Activated CD4-positive, alpha-beta memory T cell treated with anti-CD3 and anti-CD28 coated beads, Interleukin-2, amount 10 ng/mL, durations not matched to agents 7 days and 5 days (primary cell): ENCODE measurements around the gene LPCAT3. TPM values are rescaled to one million over a fixed set of nuclear protein-coding genes. Genes with fewer than 3 reads are reported as not detected.
"Not testable (repeated sequence)": the region's sequence is repeated elsewhere in the genome, so short reads cannot be mapped to it uniquely, and the experiment has no call there.

ENCODE experiments used
- CTCF ChIA-PET: fragments of 350-600 bp; sonication (Branson Sonifier 250); formaldehyde crosslinking; loops from one replicate; lab custom pipeline; 2021; ENCODE audit warnings: antibody characterized with exemption, inconsistent platforms; lab: Charles Lee
- POLR2A ChIA-PET: fragments of 350-600 bp; sonication (Branson Sonifier 250); formaldehyde crosslinking; loops from one replicate; lab custom pipeline; 2021; ENCODE audit warnings: antibody characterized with exemption; lab: Charles Lee
- DNase-seq: peaks from one replicate; pipeline ENCODE4 v3.0.0-alpha.2; 2020
- H3K27ac Mint-ChIP-seq: one replicate; pipeline ENCODE4 v1.8.0; 2021; ENCODE audit warnings: mild to moderate bottlenecking, mixed read lengths
- H3K27me3 Mint-ChIP-seq: one replicate; pipeline ENCODE4 v1.8.0; 2021; ENCODE audit warnings: mixed read lengths
- H3K36me3 Mint-ChIP-seq: one replicate; pipeline ENCODE4 v1.8.0; 2021; ENCODE audit warnings: low read depth, mixed read lengths
- H3K4me1 Mint-ChIP-seq: one replicate; pipeline ENCODE4 v1.8.0; 2021; ENCODE audit warnings: mixed read lengths
- H3K4me3 Mint-ChIP-seq: one replicate; pipeline ENCODE4 v1.8.0; 2021; ENCODE audit warnings: mild to moderate bottlenecking, mixed read lengths
- H3K9me3 Mint-ChIP-seq: one replicate; pipeline ENCODE4 v1.8.0; 2021; ENCODE audit warnings: mixed read lengths
- total RNA-seq, 2 experiments: library from RNA; stranded (reverse); gene quantifications; one replicate each; pipeline ENCODE4 v1.2.3, GENCODE V29; 2021

LPCAT3 gene
- total RNA-seq, 2 experiments from 2014 or later = 34.6 to 37.0 TPM

DNA sequence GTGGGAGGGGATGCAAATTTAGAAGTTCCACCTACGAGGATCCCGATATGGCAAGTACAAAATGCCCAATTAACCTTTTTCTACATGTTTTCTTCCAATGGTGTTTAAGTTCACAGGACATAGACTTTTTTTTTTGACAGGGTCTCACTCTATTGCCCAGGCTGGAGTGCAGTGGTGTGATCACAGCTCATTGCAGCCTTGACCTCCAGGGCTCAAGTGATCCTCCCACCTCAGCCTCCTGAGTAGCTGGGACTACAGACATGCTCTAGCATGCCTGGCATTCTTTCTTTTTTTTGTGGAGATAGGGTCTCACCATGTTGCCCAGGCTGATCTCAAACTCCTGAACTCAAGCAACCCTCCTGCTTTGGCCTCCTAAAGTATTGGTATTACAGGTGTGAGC is 37.5 kb upstream of the LPCAT3 start:
- H3K36me3 Mint-ChIP-seq, H3K9me3 Mint-ChIP-seq, H3K4me3 Mint-ChIP-seq, H3K4me1 Mint-ChIP-seq, POLR2A ChIA-PET, DNase-seq, H3K27ac Mint-ChIP-seq, CTCF ChIA-PET: not testable (repeated sequence)
- H3K27me3 Mint-ChIP-seq = peaks cover 46% of the 10 kb centered on the region

DNA sequence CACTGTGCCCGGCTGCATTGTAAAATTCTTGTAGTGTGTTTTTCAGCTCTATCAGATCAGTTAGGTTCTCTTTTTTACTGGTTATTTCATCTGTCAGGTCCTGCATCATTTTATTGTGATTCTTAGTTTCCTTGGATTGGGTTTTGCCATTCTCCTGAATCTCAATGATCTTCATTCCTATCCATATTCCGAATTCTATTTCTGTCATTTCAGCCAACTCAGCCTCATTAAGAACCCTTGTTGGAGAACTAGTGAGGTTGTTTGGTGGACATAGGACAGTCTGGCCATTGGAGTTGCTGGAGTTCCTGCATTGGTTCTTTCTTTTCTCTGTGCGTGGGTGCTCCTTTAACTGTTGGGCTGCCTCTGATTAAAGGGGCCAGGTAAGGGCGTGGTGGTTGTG is 36.6 kb upstream of the LPCAT3 start:
- peaks cover 2% of the 10 kb centered on the region for H3K4me1 Mint-ChIP-seq
- DNase-seq = no peak
- H3K27me3 Mint-ChIP-seq = peaks cover 44% of the 10 kb centered on the region
- H3K4me3 Mint-ChIP-seq = no peak overlapping the region
- no peak overlapping the region for H3K27ac Mint-ChIP-seq
- H3K9me3 Mint-ChIP-seq = no peaks in the 10 kb centered on the region
- ChIA-PET CTCF (no interaction called here), POLR2A (no interaction called here)
- H3K36me3 Mint-ChIP-seq = no peaks in the 10 kb centered on the region

DNA sequence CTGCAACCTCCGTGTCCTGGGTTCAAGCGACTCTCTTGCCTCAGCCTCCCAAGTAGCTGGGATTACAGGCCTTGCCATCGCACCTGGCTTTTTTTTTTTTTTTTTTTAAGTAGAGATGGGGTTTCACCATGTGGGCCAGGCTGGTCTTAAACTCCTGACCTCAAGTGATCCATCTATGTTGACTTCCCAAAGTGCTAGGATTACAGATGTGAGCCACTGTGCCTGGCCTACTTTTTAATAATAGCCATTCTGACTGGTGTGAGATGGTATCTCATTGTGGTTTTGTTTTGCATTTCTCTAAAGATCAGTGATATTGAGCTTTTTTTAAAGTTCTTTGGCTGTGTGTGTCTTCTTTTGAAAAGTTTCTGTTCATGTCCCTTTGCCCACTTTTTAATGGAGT is 31.7 kb upstream of the LPCAT3 start:
- not testable (repeated sequence) for DNase-seq, H3K4me3 Mint-ChIP-seq, H3K9me3 Mint-ChIP-seq, H3K36me3 Mint-ChIP-seq, H3K27ac Mint-ChIP-seq
- H3K27me3 Mint-ChIP-seq = peaks cover 28% of the 10 kb centered on the region
- peaks cover 27% of the 10 kb centered on the region for H3K4me1 Mint-ChIP-seq
- POLR2A ChIA-PET = interaction anchor here (1.0 kb wide), 1 partner anchor 41 kb away, joined by 3 read pairs; no protein-coding TSS in a partner anchor
- CTCF ChIA-PET = interaction anchor here (1.6 kb wide), 1 partner anchor 8 kb away, joined by 3 read pairs; no protein-coding TSS in a partner anchor

DNA sequence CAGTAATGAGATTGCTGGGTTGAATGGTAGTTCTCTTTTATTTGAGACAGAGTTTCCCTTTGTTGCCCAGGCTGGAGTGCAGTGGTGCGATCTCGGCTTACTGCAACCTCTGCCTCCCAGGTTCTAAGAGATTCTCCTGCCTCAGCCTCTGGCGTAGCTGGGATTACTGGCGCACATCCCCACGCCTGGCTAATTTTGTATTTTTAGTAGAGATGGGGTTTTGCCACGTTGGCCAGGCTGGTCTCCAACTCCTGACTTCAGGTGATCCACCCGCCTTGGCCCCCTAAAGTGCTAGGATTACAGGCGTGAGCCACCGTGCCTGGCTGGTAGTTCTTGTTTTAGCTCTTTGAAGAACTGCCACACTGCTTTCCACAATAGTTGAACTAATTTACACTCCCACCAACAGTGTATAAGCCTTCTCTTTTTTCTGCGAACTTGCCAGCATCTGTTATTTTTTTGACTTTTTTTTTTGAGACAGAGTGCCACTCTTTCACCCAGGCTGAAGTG is 31.2 kb upstream of the LPCAT3 start:
- POLR2A ChIA-PET, H3K4me3 Mint-ChIP-seq, H3K36me3 Mint-ChIP-seq, H3K9me3 Mint-ChIP-seq, H3K27ac Mint-ChIP-seq, DNase-seq, CTCF ChIA-PET: not testable (repeated sequence)
- peaks cover 27% of the 10 kb centered on the region for H3K4me1 Mint-ChIP-seq
- peaks cover 26% of the 10 kb centered on the region for H3K27me3 Mint-ChIP-seq

DNA sequence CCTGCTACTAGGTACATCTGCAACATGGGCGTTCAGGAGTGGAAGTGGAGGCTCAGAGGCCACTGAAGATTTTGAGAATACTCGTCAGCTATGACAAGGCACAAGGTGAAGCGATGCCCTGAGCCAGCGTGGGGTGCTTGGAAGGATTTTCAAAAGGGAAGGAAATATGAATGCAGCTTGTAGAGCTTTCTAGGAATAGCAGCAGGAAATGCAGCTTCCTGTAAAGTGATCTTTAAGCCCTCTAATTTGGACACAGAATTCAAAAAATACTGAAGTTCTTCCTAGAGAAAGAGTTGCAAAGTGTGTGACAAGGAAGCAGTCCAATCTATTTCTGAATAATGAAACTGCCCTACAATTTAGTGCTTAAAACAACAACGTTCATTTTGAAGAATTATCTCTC is 29.0 kb upstream of the LPCAT3 start:
- POLR2A ChIA-PET = no interaction called here
- CTCF ChIA-PET = interaction anchor here (1.4 kb wide), 1 partner anchor 66 kb away, joined by 3 read pairs; no protein-coding TSS in a partner anchor
- H3K9me3 Mint-ChIP-seq = no peaks in the 10 kb centered on the region
- H3K27ac Mint-ChIP-seq = peak overlapping the region; percentile 64
- no peaks in the 10 kb centered on the region for H3K36me3 Mint-ChIP-seq
- H3K4me3 Mint-ChIP-seq = peak overlapping the region; percentile 6
- peaks cover 27% of the 10 kb centered on the region for H3K4me1 Mint-ChIP-seq
- peaks cover 15% of the 10 kb centered on the region for H3K27me3 Mint-ChIP-seq
- DNase-seq = no peak

DNA sequence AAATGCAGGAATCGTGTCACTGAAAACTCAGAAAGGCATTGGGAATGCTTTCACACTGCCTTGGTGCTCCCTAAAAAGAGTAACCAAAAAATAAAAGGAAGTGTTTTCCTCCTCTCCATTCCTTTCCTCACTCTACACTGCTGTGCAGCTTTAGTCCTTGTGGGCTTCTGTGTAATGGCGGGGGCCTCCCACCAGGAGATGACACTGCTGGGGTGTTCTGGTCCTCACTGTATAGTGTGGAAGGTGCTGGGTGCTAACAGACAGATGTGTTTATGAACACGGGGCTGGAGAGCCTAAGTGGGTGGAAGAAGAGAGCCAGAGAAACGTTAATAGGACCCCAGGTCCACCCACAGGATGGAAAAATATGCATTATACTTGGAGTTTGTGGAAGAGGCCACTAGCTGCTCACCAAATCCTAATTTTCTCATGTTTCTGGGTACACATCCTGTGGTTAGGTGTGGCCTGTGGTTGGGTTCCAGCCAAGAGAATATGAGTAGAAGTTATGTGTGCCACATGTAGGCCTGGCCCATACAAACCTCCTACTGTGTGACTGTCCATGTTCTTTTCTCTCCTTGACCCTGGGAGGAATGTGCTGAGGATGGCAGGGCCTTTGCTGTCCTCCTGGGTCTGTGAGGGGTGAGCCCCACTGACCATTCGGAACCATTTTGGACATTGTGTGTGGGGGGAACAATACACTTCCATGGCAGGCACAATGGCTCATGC is 28.3 kb upstream of the LPCAT3 start:
- CTCF ChIA-PET = interaction anchor here (1.4 kb wide), 1 partner anchor 67 kb away, joined by 3 read pairs; no protein-coding TSS in a partner anchor
- Mint-ChIP-seq H3K9me3 (no peaks in the 10 kb centered on the region), H3K4me1 (peaks cover 27% of the 10 kb centered on the region), H3K27ac (peak overlapping the region; percentile 19), H3K36me3 (no peaks in the 10 kb centered on the region), H3K27me3 (peaks cover 9% of the 10 kb centered on the region), H3K4me3 (no peak overlapping the region)
- POLR2A ChIA-PET = no interaction called here
- no peak for DNase-seq

DNA sequence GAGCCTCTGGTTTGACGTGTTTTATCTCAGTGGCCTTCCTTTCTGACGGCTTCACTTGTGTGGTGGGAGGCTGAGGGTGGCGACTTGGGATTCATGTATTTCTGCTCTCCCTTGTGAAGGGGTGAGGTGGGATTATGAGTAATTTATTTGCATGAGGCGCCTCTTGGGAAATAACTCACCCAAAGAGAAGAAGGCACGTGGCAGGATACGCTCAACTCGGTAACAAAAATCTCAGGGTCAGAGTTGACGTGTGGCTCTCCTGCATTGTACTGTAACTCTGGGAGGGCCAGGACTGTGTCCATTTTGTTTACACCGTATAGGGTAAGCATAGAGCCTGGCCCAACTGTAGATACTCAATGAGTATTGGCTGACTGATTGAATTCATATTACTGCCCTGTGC is 27.6 kb upstream of the LPCAT3 start:
- CTCF ChIA-PET = no interaction called here
- H3K27me3 Mint-ChIP-seq = peaks cover 5% of the 10 kb centered on the region
- POLR2A ChIA-PET = no interaction called here
- H3K27ac Mint-ChIP-seq = no peak overlapping the region
- H3K4me3 Mint-ChIP-seq = no peak overlapping the region
- peaks cover 27% of the 10 kb centered on the region for H3K4me1 Mint-ChIP-seq
- no peaks in the 10 kb centered on the region for H3K36me3 Mint-ChIP-seq
- DNase-seq = no peak
- H3K9me3 Mint-ChIP-seq = no peaks in the 10 kb centered on the region

DNA sequence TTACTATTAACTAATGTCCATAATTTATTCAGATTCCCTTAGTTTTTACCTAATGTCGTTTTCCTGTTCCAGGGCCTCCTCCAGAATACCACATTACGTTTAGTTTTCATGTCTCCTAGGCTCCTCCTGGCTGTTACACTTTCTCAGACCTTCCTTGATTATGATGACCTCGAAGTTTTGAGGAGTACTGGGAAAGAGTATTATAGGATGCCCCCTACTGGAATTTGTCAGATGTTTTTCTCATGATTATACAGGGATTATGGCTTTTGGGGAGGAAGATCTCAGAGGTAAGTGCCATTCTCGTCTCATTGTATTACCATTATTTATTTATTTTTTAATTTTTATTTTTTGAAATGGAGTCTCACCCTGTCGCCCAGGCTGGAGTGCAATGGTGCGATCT is 24.6 kb upstream of the LPCAT3 start:
- Mint-ChIP-seq H3K27ac (no peak overlapping the region), H3K4me1 (peaks cover 18% of the 10 kb centered on the region), H3K9me3 (no peaks in the 10 kb centered on the region), H3K4me3 (no peak overlapping the region), H3K27me3 (no peaks in the 10 kb centered on the region), H3K36me3 (no peaks in the 10 kb centered on the region)
- ChIA-PET CTCF (interaction anchor here (0.6 to 0.7 kb wide), 2 partner anchors 8 to 37 kb away, joined by 3 read pairs; no protein-coding TSS in a partner anchor), POLR2A (no interaction called here)
- DNase-seq = no peak

DNA sequence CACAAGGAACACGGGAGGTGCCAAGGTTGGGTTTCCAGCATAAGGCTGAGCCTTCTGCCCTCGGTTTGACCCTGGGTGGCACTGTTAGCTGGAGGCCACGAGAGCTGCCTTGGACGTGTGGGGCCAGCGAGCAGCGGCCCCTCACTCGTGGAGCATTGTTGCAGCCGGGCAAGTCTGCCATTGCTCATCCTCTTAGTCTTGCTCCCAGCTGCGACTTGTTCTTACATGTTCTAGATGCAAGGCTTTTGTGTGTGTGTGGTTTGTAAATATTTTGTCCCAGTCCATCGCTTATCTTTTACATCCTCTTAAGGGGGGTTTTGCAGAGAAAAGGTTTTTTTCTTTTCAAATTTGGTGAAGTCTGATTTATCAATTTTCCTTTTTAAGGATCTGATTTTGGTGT is 21.1 kb upstream of the LPCAT3 start:
- H3K4me3 Mint-ChIP-seq = no peak overlapping the region
- ChIA-PET CTCF (no interaction called here), POLR2A (no interaction called here)
- H3K4me1 Mint-ChIP-seq = peaks cover 6% of the 10 kb centered on the region
- H3K9me3 Mint-ChIP-seq = no peaks in the 10 kb centered on the region
- H3K36me3 Mint-ChIP-seq = no peaks in the 10 kb centered on the region
- no peaks in the 10 kb centered on the region for H3K27me3 Mint-ChIP-seq
- DNase-seq = no peak
- no peak overlapping the region for H3K27ac Mint-ChIP-seq

DNA sequence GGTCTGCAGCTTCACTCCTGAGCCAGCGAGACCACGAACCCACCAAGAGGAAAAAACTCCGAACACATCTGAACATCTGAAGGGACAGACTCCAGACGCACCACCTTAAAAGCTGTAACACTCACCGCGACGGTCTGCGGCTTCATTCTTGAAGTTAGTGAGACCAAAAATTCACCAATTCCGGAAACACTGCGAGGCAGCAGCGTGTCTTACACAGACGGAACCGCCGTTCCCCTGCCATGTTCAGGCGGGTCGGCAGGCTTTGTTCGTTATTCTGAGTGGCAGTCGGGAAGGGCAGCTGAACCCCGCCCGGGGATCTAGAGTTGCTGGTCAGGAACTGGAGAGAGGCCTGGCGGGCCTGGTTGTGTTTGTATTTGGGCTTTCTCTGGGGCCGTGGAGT is 20.3 kb upstream of the LPCAT3 start:
- peaks cover 6% of the 10 kb centered on the region for H3K27me3 Mint-ChIP-seq
- POLR2A ChIA-PET = interaction anchor here (0.7 kb wide), 1 partner anchor 11 kb away, joined by 3 read pairs; no protein-coding TSS in a partner anchor

DNA sequence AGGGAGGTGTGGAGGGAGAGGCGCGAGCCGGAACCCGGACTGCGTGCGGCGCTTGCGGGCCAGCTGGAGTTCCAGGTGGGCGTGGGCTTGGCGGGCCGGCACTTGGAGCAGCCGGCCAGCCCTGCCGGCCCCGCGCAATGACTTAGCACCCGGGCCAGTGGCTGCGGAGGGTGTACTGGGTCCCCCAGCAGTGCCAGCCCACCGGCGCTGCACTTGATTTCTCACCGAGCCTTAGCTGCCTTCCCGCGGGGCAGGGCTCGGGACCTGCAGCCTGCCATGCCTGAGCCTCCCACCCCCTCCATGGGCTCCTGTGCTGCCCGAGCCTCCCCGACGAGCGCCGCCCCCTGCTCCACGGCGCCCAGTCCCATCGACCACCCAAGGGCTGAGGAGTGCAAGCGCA is 19.1 kb upstream of the LPCAT3 start:
- CTCF ChIA-PET, H3K4me1 Mint-ChIP-seq, H3K9me3 Mint-ChIP-seq, DNase-seq, H3K36me3 Mint-ChIP-seq, H3K27me3 Mint-ChIP-seq, H3K27ac Mint-ChIP-seq, H3K4me3 Mint-ChIP-seq: not testable (repeated sequence)
- POLR2A ChIA-PET = interaction anchor here (0.8 kb wide), 1 partner anchor 19 kb away, joined by 3 read pairs; the partner anchor contains the start of gene LPCAT3

More for the DNA sequence above, 20.3 kb upstream of the LPCAT3 start:
- no peaks in the 10 kb centered on the region for H3K36me3 Mint-ChIP-seq
- H3K4me3 Mint-ChIP-seq = no peak overlapping the region
- H3K27ac Mint-ChIP-seq = no peak overlapping the region
- H3K9me3 Mint-ChIP-seq = no peaks in the 10 kb centered on the region
- CTCF ChIA-PET = no interaction called here
- DNase-seq = no peak
- peaks cover 6% of the 10 kb centered on the region for H3K4me1 Mint-ChIP-seq

DNA sequence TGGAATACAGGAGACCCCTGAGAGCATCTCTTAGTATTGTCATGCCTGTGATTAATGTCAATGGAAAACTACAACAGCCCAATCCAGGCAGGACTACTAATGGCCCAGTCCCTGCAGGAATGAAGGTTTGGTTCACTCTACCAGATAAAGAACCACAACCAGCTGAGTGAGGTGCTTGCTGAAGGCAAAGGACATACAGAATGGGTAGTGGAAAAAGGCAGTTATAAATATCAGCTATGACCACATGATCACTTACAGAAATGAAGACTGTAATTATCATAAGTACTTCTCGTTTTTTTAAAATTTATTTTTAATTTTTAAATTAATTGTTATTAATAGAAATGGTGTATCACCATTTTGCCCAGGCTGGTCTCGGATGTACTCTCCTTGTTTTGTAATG is 17.2 kb upstream of the LPCAT3 start:
- POLR2A ChIA-PET = no interaction called here
- no peaks in the 10 kb centered on the region for H3K9me3 Mint-ChIP-seq
- peaks cover 8% of the 10 kb centered on the region for H3K27me3 Mint-ChIP-seq
- H3K4me1 Mint-ChIP-seq = peaks cover 6% of the 10 kb centered on the region
- no peak overlapping the region for H3K27ac Mint-ChIP-seq
- H3K36me3 Mint-ChIP-seq = no peaks in the 10 kb centered on the region
- CTCF ChIA-PET = no interaction called here
- H3K4me3 Mint-ChIP-seq = no peak overlapping the region
- DNase-seq = no peak

DNA sequence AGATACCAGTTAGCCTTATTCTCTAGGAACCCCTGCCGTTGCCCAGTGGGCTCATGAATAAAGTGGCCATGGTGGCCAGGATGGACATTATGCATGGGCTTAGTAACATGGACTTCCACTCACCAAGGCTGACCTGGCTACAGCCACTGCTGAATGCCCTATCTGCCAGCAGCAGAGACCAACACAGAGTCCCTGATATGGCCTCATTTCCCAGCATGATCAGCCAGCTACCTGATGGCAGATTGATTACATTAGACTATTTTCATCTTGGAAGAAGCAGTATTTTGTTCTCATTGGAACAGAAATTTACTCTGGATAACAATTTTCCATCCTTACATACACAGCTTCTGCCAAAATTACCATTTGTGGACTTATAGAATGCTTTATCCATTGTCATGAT is 16.2 kb upstream of the LPCAT3 start:
- peaks cover 8% of the 10 kb centered on the region for H3K27me3 Mint-ChIP-seq
- H3K4me3 Mint-ChIP-seq = no peak overlapping the region
- POLR2A ChIA-PET = interaction anchor here (1.2 kb wide), 1 partner anchor 17 kb away, joined by 3 read pairs; no protein-coding TSS in a partner anchor
- CTCF ChIA-PET = no interaction called here
- no peak for DNase-seq
- no peaks in the 10 kb centered on the region for H3K36me3 Mint-ChIP-seq
- no peaks in the 10 kb centered on the region for H3K9me3 Mint-ChIP-seq
- H3K4me1 Mint-ChIP-seq = peaks cover 6% of the 10 kb centered on the region
- no peak overlapping the region for H3K27ac Mint-ChIP-seq
